Brain microvascular endothelial cell (primary cell): ENCODE measurements around the gene NLN.
"Not testable (repeated sequence)": the region's sequence is repeated elsewhere in the genome, so short reads cannot be mapped to it uniquely, and the experiment has no call there.

Experiments
- DNase-seq: peaks from one replicate; pipeline ENCODE4 v3.0.0-alpha.2; 2020
- H3K27ac ChIP-seq: fragments of 250-450 bp; sonication (Bioruptor Pico); 2 replicates; pipeline ENCODE4 v1.5.1; 2020; ENCODE audit warnings: mild to moderate bottlenecking, moderate library complexity
- H3K27me3 ChIP-seq: fragments of 250-450 bp; sonication (Bioruptor Pico); replicated peaks from 2 replicates; pipeline ENCODE4 v1.5.1; 2020; ENCODE audit warnings: mild to moderate bottlenecking
- H3K36me3 ChIP-seq: fragments of 250-450 bp; sonication (Bioruptor Pico); replicated peaks from 2 replicates; pipeline ENCODE4 v1.5.1; 2020; ENCODE audit warnings: mild to moderate bottlenecking
- H3K4me3 ChIP-seq: 2 replicates; pipeline ENCODE4 v1.5.1; 2011; ENCODE audit warnings: low read depth, mild to moderate bottlenecking, control low read depth, low read length, moderate library complexity
- in situ Hi-C: cut with HindIII; loops from 2 replicates; pipeline ENCODE4 v1.10.0; 2017; ENCODE audit warnings: low sequenced_read_pairs, low pct_ligation_motif_present
- TF ChIP-seq, protein P1 (sequence below): IDR thresholded peaks from 2 replicates; pipeline ENCODE4 v1.5.1; 2011; ENCODE audit warnings: low read depth, mild to moderate bottlenecking, moderate library complexity, low read length, control low read depth, inconsistent platforms; ENCODE audit errors: missing control alignments

The NLN gene

DNA sequence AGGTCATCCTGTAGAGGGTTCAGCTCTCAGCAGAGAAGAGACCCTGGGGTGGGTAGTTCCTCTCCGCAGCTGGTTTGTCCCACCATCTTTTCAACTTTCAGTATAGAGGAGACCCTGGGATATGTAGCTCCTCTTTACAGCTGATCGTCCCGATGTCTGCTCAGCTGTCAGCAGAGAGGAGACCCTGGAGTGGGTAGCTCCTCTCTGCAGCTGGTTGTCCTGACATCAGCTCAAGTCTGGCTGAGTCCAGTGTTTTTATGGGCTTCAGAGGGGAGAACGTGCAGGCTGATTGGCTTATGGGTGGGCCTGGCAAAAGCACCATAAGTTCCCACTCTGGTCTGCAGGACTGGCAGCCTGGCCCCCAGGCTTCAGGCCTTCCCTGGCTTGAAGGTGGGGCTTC, 80.8 kb downstream of the NLN start:
- Histone ChIP-seq H3K27me3 (no peaks in the 10 kb centered on the region), H3K27ac (no peak overlapping the region), H3K4me3 (no peak overlapping the region), H3K36me3 (no peaks in the 10 kb centered on the region)
- TF ChIP-seq, protein P1, sequence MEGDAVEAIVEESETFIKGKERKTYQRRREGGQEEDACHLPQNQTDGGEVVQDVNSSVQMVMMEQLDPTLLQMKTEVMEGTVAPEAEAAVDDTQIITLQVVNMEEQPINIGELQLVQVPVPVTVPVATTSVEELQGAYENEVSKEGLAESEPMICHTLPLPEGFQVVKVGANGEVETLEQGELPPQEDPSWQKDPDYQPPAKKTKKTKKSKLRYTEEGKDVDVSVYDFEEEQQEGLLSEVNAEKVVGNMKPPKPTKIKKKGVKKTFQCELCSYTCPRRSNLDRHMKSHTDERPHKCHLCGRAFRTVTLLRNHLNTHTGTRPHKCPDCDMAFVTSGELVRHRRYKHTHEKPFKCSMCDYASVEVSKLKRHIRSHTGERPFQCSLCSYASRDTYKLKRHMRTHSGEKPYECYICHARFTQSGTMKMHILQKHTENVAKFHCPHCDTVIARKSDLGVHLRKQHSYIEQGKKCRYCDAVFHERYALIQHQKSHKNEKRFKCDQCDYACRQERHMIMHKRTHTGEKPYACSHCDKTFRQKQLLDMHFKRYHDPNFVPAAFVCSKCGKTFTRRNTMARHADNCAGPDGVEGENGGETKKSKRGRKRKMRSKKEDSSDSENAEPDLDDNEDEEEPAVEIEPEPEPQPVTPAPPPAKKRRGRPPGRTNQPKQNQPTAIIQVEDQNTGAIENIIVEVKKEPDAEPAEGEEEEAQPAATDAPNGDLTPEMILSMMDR: no peak
- in situ Hi-C loops: no loop called here
- no peak for DNase-seq

DNA sequence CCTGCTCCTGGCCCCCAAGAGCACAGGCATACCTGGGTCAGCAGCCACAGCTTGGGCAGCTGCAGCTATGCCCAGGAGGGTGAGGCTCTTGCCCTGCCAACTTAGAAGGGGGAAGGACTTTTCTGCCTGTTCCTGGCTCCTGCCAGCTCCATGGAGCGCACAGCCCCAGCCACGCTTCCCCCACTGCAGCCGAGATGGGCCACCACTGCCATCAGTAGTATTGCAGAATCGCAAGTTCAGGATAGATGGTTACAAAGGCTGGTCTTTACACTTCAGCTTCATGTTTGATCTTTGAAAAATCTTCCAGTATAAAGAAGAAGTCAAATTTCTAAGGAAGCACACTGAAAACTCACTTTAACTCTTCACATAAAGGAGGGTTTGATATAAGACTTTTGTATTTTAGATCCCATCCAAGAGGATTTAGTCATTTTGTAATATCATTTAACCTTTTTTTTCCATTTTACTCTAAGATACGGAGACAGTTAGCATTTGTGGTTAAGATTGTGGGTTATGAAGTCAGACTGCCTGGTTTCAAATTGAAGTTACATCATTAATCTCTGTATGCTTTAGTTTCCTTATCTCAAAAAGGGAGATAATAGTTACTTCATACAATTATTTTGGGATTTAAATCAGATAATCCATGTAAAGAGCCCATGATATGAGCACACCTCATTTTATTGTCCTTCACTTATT, 81.8 kb downstream of the NLN start:
- Histone ChIP-seq H3K36me3 (no peaks in the 10 kb centered on the region), H3K27ac (no peak overlapping the region), H3K27me3 (no peaks in the 10 kb centered on the region), H3K4me3 (no peak overlapping the region)
- TF ChIP-seq, protein P1: no peak
- in situ Hi-C loops: no loop called here
- DNase-seq: no peak

DNA sequence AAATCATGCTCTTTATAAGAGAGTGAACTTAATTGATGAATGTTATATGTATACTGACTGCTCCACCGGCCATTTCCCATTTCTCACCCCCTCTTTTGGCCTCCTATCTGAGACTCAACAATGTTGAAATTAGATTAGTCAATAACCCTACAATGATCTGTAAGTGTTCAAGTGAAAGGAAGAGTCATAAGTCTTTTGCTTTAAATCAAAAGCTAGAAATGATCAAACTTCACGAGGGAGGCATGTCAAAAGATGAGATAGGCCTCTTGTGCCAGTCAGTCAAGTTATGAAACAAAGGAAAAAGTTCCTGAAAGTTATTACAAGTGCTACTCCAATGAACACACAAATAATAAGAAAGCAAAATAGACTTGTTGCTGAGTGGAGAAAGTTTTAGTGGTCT, 83.1 kb downstream of the NLN start:
- in situ Hi-C loops: no loop called here
- no peak for DNase-seq

DNA sequence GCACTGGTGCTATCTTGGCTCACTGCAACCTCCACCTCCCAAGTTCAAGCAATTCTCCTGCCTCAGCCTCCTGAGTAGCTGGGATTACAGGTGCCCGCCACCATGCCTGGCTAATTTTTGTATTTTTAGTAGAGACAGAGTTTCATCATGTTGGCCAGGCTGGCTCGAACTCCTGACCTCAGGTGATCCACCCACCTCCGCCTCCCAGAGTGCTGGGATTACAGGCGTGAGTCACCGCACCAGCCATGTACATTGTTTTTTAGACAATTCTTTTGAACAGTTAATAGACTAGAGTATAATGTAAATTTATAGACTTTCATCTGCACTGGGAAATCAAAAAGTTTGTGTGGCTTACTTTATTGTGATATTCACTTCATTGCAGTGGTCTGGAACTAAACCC, 85.5 kb downstream of the NLN start:
- H3K4me3 ChIP-seq, H3K27me3 ChIP-seq, in situ Hi-C loops, H3K36me3 ChIP-seq, H3K27ac ChIP-seq, DNase-seq: not testable (repeated sequence)

More for the DNA sequence above, 83.1 kb downstream of the NLN start:
- Histone ChIP-seq H3K27ac (no peak overlapping the region), H3K36me3 (no peaks in the 10 kb centered on the region), H3K27me3 (no peaks in the 10 kb centered on the region), H3K4me3 (no peak overlapping the region)
- TF ChIP-seq, protein P1: no peak

DNA sequence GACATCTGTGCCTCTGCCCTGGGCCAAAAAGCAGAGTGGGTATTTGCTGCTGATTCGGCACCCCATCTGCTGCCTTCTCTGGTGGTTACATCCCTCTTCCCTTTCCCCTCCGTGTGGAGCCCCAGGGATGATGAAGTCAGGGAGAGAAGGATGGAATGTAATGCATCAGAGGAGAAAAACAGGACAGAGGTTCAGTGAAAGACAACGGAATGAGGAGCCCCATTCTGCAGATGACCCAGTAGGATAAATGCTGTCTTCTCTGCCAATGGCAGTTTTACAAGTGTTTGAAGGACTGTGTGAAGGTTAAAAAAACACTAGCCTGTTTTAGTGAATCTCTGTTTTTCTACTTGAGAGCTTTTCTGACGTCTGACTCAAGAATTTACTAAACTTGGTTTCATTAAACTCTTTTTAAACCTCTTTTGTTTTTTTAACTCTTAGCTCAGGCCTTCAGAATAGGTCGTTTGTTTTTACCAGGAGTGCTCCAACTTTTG, 86.3 kb downstream of the NLN start:
- no peak overlapping the region for H3K27ac ChIP-seq
- in situ Hi-C loops: no loop called here
- H3K27me3 ChIP-seq: no peaks in the 10 kb centered on the region
- H3K36me3 ChIP-seq: no peaks in the 10 kb centered on the region
- TF ChIP-seq, protein P1: no peak
- no peak overlapping the region for H3K4me3 ChIP-seq
- no peak for DNase-seq

DNA sequence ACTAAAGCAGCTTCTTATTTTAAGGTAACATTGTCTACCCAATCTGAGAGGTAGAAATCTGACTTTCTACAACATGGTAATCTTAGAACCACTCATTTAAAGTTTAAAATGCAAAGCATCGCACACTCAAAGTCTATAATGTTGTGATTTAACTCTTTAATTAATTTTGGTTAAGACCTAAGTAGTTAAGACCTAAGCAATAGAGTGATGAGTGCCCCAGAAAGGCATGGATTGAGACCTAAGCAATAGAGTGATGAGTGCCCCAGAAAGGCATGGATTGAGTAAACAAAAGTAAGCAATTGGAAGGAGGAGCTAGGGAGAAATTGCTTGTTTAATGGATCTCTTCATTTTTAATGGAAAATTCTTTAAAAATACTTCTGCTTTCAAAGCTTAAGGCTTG, 86.8 kb downstream of the NLN start:
- H3K27me3 ChIP-seq: no peaks in the 10 kb centered on the region
- H3K36me3 ChIP-seq: no peaks in the 10 kb centered on the region
- H3K27ac ChIP-seq: no peak overlapping the region
- in situ Hi-C loops: no loop called here
- peak; percentile 39 for DNase-seq
- H3K4me3 ChIP-seq: no peak overlapping the region
- TF ChIP-seq, protein P1: no peak
